ENCODE data around the gene GADL1.

GRCh38 chr3:30786365-30786764 is 108.1 kb downstream of the GADL1 start:
- TF ChIP-seq CTCF (IDR thresholded peaks at IDR 0.05): no peak
- no peak for TF ChIP-seq POLR2A (IDR thresholded peaks at IDR 0.05)
